Glutamatergic neuron (in vitro differentiated cells): ENCODE data around the gene PLA2G6. TPM values are rescaled to one million over a fixed set of nuclear protein-coding genes. Genes with fewer than 3 reads are reported as not detected.

Source experiments
- DNase-seq: peaks from one replicate; pipeline ENCODE4 v3.0.0; 2022
- H3K27ac Mint-ChIP-seq: one replicate; pipeline ENCODE4 v1.8.0; 2020; ENCODE audit warnings: mild to moderate bottlenecking, mixed read lengths, inconsistent platforms; ENCODE audit not compliant: unreplicated experiment
- H3K27me3 Mint-ChIP-seq: one replicate; pipeline ENCODE4 v1.8.0; 2020; ENCODE audit warnings: mild to moderate bottlenecking, moderate library complexity, mixed read lengths, inconsistent platforms; ENCODE audit not compliant: unreplicated experiment
- H3K36me3 Mint-ChIP-seq: one replicate; pipeline ENCODE4 v1.8.0; 2020; ENCODE audit warnings: mild to moderate bottlenecking, mixed read lengths, inconsistent platforms; ENCODE audit not compliant: unreplicated experiment
- H3K4me1 Mint-ChIP-seq: one replicate; pipeline ENCODE4 v1.8.0; 2020; ENCODE audit warnings: mild to moderate bottlenecking, low read depth, mixed read lengths, inconsistent platforms; ENCODE audit not compliant: unreplicated experiment
- H3K4me3 Mint-ChIP-seq: one replicate; pipeline ENCODE4 v1.8.0; 2020; ENCODE audit warnings: mild to moderate bottlenecking, mixed read lengths, inconsistent platforms; ENCODE audit not compliant: unreplicated experiment
- H3K9me3 Mint-ChIP-seq: one replicate; pipeline ENCODE4 v1.8.0; 2020; ENCODE audit warnings: mild to moderate bottlenecking, moderate library complexity, mixed read lengths, inconsistent platforms; ENCODE audit not compliant: unreplicated experiment
- CTCF ChIP-seq: fragments of 200-600 bp; sonication (generic); IDR thresholded peaks from one replicate; pipeline ENCODE4 v1.5.0; 2021; ENCODE audit not compliant: partially characterized antibody, unreplicated experiment
- total RNA-seq: library from RNA; stranded (reverse); fragmentation: NEBNext Ultra II Directional; extraction: Animal tissue kit (Norgen Biotek cat#: 25700); gene quantifications from one replicate; pipeline ENCODE4 v1.2.1, GENCODE V29; 2021; ENCODE audit not compliant: unreplicated experiment

PLA2G6 gene
- total RNA-seq, 1 donor from 2014 or later = 42.2 TPM

DNA sequence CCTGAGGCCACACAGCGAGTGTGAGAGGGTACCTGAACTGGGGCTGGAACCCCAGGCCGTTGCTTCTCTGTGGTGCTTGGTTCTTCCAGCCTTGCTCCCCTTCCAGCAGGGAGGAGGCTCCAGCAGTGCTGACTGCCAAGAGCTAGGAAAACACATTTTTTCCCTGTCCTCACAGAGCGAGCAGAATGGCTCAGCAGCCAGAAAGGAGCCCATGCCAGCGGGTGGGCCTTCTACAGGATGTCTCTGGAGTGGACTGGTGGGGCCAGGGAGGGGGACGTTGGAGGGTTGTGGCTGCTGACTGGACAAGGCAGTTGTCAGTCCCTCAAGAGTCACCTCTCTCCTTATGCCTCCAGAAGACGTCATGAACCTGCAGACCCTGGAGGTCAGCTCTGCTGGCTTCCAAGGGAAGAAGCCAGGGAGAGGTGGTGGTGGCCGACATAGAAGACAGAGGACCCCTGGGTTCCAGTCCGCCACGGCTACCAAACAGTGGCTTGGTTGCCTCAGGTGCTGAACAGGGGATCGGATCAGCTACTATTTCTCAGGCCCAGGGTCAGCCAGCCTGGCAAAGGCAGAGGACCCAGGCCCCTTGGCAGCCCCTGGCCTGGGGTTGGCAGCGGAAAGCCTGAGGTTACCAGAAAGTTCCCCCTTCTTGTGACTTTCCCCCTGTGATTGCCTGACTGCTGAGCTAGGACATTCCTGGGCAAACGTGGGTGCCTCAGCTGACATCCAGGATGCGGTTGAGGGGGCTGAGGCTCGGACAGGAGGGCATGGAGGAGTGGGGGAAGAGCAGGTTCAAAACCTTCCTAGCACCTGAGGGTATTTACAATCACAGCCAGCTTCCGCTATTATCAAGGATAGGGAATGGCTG is 23.9 kb upstream of the PLA2G6 start:
- no peak overlapping the region for H3K4me3 Mint-ChIP-seq
- H3K36me3 Mint-ChIP-seq = no peaks in the 10 kb centered on the region
- DNase-seq = no peak
- H3K27me3 Mint-ChIP-seq = peaks cover 6% of the 10 kb centered on the region
- peaks cover 5% of the 10 kb centered on the region for H3K4me1 Mint-ChIP-seq
- peaks cover 8% of the 10 kb centered on the region for H3K9me3 Mint-ChIP-seq
- no peak for TF ChIP-seq CTCF
- no peak overlapping the region for H3K27ac Mint-ChIP-seq

- Mint-ChIP-seq H3K4me3 (no peak overlapping the region), H3K9me3 (peaks cover 8% of the 10 kb centered on the region), H3K36me3 (no peaks in the 10 kb centered on the region), H3K27me3 (peaks cover 6% of the 10 kb centered on the region), H3K4me1 (peaks cover 5% of the 10 kb centered on the region), H3K27ac (no peak overlapping the region)
- DNase-seq = no peak
- TF ChIP-seq CTCF = no peak
Observed at GRCh38 chr22:38204784-38205183, 23.2 kb upstream of the PLA2G6 start.

- Mint-ChIP-seq H3K4me1 (peaks cover 5% of the 10 kb centered on the region), H3K9me3 (peaks cover 8% of the 10 kb centered on the region), H3K27me3 (peaks cover 6% of the 10 kb centered on the region), H3K27ac (no peak overlapping the region), H3K4me3 (no peak overlapping the region), H3K36me3 (no peaks in the 10 kb centered on the region)
- no peak for DNase-seq
- no peak for TF ChIP-seq CTCF
Observed at GRCh38 chr22:38203855-38204514, 22.4 kb upstream of the PLA2G6 start.

DNA sequence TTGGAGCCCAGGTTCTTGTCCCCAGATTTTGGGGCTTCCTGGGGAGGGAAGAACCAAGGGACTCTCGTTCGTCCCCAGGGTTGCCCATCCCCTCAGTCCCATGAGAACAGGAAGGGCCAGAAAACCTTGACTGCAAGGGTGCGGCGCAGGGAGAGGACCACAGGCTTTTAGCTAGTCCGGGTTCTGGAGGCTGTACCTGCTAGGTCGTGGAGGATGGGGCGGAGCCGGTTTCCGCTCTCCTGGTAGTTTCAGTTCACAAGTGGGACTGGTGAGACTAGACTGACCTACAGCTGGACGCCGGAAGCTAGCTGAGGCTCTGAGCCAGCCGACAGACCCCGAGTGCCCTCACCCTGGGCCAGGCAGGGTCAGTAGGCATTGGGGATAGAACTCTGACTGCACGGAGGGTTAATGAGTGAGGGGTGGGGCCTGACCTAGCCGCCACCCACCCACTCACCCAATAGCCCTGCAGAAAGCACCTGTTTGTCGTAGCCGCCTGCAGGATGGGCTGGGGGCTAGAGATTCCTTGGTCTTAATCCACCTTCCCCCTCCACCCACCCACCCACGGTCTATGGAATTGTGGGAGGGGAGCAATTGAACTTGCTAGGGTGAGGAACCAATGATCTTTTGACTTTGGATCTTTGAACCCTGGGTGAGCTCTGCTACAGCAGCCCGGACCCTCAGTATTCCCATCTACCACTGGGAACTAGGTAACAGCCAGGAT is 21.6 kb upstream of the PLA2G6 start:
- H3K36me3 Mint-ChIP-seq = no peaks in the 10 kb centered on the region
- H3K27ac Mint-ChIP-seq = no peak overlapping the region
- H3K27me3 Mint-ChIP-seq = peaks cover 8% of the 10 kb centered on the region
- no peak for DNase-seq
- peaks cover 9% of the 10 kb centered on the region for H3K9me3 Mint-ChIP-seq
- TF ChIP-seq CTCF = no peak
- peaks cover 5% of the 10 kb centered on the region for H3K4me1 Mint-ChIP-seq
- peak overlapping the region; percentile 74 for H3K4me3 Mint-ChIP-seq
